Ecto neural progenitor cell (in vitro differentiated cells): ENCODE measurements around the gene DLGAP1.
A peak's percentile ranks its signal among the peaks of the same experiment; 100 is the strongest.
"Not testable (repeated sequence)": the region's sequence is repeated elsewhere in the genome, so short reads cannot be mapped to it uniquely, and the experiment has no call there.

Source experiments
- DNase-seq: peaks from one replicate; pipeline ENCODE4 v3.0.0-alpha.2; 2018; ENCODE audit warnings: low spot score

Gene DLGAP1

GRCh38 chr18:3583873-3584247 is 871.2 kb downstream of the DLGAP1 start:
- DNase-seq: no peak

- DNase-seq: not testable (repeated sequence)
Observed at GRCh38 chr18:3583106-3583872, 871.8 kb downstream of the DLGAP1 start.

- DNase-seq: no peak
Observed at GRCh38 chr18:3581890-3582289, 873.2 kb downstream of the DLGAP1 start.

DNA sequence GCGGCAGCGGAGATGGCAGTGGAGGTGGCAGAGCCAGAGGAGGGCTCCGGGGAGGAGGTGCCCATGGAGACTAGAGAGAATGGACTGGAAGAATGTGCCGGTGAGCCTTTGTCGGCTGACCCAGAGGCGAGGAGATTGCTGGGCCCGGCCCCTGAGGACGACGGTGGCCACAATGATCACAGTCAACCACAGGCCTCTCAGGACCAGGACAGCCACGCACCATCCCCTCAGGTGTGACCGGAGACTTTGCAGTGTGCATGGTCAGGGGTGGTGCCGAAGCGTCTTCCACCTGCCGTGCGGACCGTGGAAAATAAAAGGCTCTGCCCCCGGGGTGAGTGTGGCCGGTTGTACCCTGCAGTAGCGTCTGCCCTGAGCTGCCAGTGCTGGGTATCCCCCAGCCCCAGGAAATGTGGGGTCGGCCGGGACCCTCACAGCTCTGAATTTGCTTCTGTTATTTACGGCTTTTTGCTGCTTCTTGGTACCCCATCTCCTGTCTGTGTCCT is 874.5 kb downstream of the DLGAP1 start:
- DNase-seq: not testable (repeated sequence)

- no peak for DNase-seq
Observed at GRCh38 chr18:3579701-3580100, 875.4 kb downstream of the DLGAP1 start.

DNA sequence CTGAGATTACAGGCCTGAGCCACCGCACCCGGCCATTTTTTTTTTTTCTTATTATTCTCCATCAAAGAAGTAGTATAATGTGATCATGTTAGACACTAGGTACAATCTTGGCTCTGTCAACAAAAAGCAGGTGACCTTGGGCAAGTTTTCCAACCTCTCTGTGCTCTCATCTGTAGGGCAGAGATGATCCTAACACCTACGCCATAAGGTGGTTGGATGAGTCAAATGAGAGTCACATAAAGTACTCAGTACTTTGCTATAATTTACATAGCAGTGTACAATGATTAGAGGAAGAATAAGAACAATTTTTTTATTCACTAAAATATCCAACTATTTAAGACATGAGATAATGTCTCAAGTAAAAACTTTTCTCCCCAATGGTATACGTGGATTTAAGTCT is 876.5 kb downstream of the DLGAP1 start:
- DNase-seq: no peak

DNA sequence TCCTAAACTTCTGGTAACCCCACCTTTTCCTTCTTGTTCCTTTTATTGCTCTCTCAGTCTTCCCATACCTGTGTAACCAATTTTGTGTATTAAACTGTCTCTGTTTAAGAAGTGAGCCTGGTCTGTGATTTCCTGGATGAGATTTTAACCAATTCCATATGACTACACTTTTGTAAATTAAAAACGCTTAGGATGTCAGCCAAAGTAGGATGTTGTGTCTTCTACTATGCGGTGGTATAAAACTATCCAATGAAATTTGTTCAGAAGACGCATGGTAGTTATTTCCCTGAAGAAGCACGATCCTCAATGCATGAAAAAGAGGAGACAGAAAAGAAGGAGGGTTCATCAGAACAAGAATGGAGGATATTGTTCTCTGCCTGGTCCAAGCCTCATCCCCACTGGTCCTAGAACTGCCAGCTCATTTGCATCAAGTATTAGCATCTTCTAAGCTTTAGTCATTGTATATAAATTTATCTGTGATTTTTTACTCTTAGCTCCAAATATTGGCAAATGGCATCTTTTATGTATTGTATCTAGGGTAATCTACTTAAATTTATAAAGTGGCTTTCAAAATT is 877.7 kb downstream of the DLGAP1 start:
- no peak for DNase-seq

- no peak for DNase-seq
Observed at GRCh38 chr18:3572761-3573160, 882.3 kb downstream of the DLGAP1 start.

- DNase-seq: no peak
Observed at GRCh38 chr18:3566851-3567250, 888.3 kb downstream of the DLGAP1 start.

GRCh38 chr18:3560755-3561154 is 894.4 kb downstream of the DLGAP1 start:
- no peak for DNase-seq

DNA sequence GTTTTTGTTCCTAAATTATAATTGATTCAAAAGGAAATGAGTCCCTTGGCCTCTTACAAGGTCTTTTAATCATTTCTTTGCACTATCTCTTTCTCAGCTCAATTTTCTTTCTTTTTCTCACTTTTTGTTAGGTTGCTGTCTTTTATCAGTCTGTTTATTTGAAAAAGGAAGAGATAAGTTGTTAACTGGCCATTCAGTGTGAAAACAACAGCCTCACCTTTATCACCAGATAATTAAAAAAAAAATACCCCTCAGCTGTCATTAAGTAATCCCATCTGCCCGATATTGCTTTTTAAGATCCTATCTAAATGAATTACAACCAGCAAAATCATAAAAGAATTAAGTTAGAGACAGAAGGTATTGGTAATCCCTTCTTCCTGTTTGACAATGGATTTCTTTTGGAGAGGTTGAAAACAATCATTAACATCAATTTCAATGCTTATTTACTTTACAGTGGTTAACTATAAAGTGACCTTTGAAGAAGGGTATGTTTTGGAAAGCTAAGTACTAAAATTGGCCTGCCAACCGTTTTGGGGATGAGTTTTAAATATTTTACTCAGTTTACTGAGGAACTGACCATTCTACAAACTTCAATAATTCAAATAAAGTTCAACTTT is 900.2 kb downstream of the DLGAP1 start:
- no peak for DNase-seq

GRCh38 chr18:3554091-3554601 is 901.0 kb downstream of the DLGAP1 start:
- DNase-seq: peak; percentile 67

DNA sequence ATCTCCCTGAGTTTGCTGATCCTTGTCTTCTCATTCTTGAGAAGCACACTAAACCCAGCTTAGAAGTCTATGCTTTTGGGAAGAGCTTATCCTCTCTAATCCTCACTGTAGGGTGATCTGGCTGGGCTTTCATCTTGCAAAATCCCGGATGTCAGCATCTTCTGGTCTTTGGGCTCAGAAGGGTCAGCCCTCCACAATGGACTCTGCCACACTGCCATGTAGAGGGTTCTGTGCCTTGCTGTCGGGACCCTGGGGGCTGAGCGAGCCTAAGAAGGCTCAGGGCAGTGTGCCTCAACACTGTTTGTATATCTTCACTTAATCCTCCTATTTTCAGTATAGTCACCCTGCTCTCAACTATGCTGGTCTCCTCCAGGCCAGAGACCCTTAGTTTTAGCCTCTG is 902.8 kb downstream of the DLGAP1 start:
- DNase-seq: peak; percentile 54

GRCh38 chr18:3547891-3548615 is 907.1 kb downstream of the DLGAP1 start:
- no peak for DNase-seq

GRCh38 chr18:3546106-3546505 is 909.0 kb downstream of the DLGAP1 start:
- no peak for DNase-seq

DNA sequence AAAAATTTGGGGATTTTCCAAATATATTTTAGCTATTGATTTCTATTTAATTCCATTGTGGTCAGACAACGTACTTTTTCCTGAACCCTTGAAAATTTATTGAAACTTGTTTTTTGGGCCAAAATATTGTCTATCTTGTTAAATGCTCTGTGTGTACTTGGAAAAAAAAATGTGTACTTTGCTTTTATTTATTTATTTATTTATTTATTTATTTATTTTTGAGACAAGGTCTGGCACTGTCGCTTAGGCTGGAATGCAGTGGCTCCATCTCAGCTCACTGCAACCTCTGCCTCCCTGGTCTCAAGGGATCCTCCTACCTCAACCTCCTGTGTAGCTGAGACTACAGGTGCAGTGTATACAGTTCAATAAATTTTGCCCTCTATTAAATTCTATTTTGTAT is 910.6 kb downstream of the DLGAP1 start:
- no peak for DNase-seq

DNA sequence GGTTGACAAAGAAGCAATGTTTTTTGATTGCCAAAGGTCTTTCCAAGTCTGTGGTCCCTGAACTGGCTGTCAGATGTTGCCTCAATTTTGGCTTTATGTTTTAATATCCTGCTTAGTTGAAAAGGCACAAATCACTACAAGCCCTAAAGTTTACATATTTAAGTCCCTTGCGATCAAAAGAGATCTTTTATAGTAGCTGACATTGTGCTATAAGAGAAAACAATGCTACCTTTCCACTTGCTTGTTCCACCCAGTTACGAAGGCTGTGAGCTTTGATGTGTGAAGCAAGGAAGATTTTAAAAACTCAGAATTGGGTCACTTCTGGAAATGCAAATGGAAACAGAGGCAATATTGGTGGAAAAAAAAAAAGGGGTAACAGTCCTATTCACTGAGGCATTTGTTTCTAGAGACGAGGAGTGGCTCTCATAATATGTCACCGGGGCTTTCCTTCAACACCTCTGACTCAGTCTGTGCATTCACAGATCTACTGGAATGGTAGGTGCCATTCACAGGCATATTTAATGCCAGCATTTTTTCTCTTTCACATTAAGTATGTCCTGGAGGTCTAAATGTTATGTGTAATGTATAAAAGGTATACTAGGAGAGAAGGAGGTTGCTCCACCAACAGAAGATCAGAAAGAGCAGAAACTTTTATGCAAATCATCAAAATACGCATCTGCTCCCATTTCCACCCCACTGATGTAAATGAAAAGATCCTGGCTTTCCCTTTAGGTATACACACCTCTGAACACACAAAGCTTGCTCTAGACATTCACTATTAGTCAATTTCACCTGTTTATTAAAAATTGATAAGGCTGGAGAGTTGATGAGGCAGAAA is 913.3 kb downstream of the DLGAP1 start:
- no peak for DNase-seq

DNA sequence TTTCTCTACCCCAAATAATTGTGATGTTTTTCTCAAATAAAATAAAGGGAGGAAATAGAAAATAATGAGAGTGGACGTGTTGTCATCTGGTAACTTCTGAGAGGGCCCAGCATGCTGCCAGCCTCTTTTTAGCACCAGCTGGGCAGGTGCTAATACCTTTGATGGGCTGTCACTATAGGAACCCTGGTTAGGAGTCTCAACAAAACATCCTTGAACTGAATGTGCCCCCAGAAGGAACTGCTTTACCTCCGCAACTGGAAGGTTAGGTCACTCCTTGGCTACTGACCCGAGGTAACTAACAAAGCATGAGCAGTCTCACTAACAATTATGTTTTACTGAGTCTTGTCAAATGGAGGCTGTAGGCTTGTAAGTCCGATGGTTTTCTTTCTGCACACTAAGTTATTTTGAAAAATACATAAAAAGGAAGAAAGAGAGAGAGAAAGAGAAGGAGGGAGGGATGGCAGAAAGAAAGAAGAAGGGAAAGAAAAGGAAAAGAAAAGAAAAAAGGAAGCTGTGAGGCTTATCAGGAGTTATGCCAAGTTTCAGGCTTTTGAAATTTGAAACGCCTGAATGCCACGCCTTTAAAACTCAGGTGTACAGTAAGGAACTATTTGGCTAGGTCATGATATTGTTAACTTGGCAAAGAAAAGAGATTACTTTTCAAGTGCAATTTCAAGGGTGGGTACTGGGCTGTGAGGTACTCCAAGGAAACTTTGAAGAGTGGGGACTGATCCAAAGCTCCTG is 914.1 kb downstream of the DLGAP1 start:
- no peak for DNase-seq

DNA sequence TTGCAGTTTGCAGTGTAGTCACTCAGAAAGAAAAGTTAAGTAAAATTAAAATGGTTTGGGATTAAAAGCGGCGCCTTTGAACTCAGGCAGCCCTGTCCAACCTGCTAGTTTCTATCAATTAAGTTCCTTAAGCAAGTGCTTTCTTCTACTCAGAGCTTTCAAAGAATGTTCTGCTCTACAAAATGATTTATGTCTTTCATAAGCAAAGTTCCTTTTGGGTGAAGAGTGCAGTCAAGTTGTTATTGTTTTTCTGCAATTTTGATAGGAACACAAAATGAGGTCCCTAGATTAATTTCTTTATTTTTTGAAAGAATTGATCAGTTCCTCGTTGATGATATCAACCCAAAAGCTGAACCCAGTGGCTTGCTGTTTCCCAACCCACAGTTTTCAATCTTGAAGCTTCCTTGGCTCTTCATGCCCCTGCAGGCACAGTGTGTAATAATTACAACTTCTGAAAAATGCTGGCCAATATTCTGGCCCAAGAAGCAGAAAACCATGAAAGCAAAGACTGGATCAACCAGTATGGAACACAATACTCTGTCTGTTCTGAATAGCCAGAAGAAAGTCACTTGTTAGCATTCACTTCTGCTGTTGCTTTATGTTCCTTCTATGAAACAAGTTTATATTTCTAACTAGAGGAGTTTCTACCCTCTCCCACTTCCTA is 916.0 kb downstream of the DLGAP1 start:
- DNase-seq: no peak

DNA sequence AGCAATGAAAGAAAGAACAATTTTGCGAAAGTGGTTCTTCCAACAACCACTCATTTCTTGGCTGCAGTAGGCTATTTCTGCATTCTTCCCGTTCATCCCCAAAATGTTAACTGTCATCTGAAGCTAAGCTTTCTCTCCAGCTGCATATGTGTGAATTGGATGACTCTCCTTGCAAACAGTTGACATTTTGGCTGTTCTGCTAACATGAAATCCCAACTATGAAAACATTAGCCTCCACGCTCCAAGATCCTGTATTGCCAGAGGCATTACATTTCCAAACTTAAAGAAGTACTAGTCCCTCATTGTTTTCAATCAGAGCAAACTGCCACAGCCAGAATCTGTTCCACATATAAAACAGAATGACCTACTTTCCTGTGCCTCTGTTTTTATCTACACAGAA is 916.7 kb downstream of the DLGAP1 start:
- DNase-seq: no peak
